ENCODE data around the gene ZBTB5.

The ZBTB5 gene

DNA sequence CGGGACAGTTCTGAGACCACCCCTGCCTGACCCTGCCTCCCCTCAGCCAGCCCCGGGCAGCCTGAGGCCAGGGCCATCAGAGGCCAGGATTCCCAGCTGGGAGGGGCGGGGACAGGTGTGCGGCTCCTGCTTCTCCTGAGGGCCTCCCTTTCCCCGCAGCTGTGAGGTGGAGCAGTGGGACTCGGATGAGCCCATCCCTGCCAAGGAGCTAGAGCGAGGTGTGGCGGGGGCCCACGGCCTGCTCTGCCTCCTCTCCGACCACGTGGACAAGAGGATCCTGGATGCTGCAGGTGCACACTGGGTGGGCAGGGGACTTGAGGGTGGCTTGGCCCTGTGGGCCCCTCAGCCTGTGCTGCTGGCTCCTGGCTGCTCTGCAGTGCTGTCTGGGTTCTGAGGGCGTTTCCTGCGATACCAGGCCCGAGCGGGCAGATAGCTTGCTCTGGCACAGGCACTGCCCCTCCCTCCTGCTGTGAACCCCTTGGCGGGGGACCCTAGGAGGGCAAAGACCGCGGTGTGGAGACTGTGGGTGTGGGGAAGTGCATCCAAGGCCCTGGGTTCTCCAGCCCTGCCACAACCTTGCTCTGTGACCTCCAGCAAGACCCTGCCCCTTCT, 40.5 kb downstream of the ZBTB5 start:
- DNase-seq (ENCODE audit: low read depth): no peak

DNA sequence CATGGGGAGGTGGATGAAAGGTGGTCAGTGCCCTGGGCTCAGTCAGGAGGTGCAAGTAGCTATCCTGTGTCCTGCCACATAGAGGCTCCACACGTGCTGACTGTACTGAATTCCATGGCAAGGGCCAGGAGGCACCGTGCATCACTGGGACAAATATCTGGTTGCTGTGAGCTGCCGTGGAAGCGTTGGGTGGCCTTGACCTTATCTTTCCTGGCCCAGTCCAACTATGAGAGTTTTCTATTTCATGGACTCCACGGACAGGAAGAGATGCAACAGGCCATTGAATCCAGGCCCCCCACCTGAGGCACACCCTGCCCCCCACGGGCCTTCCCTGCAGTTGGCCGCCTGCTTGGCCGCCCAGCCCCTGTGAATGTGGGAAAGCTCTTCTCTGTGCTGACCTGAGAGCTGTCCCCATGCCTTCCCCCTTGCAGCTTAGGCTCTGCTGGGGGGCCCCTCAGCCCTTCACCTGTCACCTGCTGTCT, 41.0 kb downstream of the ZBTB5 start:
- DNase-seq (ENCODE audit: low read depth): no peak

DNA sequence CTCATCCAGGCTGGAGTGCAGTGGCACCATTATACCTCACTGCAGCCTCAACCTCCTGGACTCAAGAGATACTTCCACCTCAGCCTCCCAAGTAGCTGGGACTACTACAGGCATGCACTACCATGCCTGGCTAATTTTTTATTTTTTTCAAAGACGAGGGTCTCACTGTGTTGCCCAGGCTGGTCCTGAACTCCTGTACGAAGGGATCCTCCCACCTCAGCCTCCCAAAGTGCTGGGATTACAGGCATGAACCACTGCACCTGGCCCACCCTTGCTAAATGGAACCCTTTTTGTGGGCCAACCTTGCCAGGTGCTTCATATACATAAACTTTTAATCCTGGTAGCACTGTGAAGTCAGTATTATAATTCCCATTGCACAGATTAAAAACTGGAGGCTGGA, 41.7 kb downstream of the ZBTB5 start:
- no peak for DNase-seq (ENCODE audit: low read depth)

DNA sequence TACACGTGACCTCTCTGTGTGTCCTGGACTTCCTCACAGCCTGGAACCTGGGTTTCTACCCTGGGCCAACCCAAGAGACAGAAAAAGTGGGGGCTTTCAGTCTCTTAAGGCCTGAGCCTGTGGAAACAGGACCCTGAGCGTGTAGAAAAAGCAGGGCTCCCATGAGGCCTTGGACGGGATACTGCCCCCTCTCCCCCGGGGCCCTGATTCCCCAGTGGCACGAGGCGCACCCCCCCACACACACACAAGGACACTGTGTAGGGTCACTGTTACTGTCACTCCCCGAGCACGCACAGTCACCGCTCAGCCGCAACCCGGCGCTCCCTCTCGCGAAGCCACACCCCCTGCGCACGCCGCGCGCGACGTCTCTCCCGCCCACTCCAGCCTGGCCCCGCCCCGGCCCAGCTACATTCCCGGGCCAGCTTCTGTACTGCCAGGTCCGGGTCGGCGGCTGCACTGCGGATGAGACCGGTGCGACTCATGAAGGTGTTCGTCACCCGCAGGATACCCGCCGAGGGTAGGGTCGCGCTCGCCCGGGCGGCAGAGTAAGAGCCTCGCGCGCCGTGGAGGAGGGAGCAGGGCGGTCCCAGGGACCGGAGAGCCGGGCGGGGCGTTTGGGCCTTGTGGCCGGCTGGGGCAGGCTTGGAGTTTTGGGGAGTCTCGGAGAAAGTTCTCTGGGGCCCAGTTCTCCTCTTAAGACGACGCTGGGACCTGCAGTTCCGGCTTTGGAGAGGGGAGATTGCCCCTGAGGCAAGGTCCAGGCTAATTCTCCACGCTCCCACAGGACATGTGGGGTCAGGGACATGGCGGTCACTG, 42.8 kb downstream of the ZBTB5 start, which contains the start of gene GRHPR:
Gene GRHPR (plus strand): TSS at position 408 of the 816 bp plus-strand sequence. CDS start 55 bp downstream, at position 463.
- peak; percentile 45 for DNase-seq (ENCODE audit: low read depth)

DNA sequence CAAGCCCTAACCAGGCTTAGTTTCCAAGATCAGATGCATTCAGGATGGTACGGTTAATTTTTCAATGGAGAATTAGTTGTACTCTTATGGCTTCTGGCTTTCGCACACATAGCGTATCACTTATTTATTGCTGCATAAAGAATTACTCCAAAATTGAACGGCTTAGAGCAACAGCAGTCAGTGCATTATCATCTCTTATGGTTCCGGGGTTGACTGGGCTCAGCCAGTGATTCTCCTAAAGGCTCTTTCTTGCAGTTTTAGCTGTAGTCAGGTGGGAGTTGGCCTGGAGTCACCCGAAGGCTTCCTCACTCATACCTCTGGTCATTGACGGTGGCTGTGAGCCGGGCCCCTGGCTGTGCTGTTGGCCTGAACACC, 43.3 kb downstream of the ZBTB5 start:
- DNase-seq (ENCODE audit: low read depth): no peak

DNA sequence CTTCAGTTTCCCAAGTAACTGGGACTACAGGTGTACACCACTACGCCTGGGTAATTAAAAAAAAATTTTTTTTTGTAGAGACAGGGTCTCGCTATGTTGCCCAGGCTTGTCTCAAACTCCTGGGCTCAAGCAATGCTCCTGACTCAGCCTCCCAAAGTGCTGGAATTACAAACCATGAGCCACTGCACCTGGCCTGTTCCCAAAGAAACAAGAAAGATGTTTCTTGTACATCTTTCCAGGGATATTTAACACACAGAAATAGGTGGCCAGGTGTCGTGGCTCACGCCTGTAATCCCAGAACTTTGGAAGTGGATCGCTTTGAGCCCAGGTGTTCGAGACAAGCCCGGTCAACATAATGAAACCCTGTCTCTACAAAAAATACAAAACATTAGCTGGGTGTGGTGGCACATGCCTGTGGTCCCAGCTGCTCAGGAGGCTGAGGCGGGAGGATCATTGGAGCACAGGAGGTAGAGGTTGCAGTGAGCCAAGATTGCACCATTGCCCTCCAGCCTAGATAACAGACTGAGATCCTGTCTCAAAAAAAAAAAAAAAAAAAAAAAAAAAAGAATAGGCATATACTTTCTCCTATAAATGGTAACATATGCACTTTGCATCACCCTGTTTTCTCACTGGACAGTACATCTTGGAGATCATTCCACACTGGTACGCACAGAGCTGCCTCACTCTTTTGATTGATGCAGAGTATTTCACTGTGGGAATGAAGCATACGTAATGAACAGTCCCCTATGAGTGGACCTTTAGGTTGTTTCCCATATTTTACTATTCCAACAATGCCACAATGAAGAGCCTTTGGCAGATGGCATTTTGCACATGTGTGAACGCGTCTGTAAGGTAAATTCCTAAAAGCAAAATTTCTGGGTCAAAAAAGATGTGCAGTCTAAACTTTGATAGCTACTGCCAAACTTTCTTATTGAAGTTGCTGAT, 44.7 kb downstream of the ZBTB5 start:
- peak; percentile 20 for DNase-seq (ENCODE audit: low read depth)

DNA sequence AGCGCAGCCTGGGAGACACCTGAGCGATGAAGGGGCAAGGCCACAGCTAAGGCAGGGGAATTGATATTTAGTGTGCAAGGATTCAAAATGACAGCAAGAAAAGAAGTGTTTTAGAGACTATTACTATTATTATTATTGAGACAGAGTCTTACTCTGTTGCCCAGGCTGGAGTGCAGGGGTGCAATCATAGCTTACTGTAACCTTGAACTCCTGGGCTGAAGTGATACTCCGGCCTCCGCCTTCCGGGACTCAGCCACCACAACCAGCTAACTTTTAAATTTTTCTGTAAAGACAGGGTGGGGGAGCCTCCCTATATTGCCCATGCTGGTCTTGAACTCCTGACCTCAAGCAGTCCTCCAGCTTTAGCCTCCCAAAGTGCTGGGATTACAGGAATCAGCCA, 46.0 kb downstream of the ZBTB5 start:
- no peak for DNase-seq (ENCODE audit: low read depth)

DNA sequence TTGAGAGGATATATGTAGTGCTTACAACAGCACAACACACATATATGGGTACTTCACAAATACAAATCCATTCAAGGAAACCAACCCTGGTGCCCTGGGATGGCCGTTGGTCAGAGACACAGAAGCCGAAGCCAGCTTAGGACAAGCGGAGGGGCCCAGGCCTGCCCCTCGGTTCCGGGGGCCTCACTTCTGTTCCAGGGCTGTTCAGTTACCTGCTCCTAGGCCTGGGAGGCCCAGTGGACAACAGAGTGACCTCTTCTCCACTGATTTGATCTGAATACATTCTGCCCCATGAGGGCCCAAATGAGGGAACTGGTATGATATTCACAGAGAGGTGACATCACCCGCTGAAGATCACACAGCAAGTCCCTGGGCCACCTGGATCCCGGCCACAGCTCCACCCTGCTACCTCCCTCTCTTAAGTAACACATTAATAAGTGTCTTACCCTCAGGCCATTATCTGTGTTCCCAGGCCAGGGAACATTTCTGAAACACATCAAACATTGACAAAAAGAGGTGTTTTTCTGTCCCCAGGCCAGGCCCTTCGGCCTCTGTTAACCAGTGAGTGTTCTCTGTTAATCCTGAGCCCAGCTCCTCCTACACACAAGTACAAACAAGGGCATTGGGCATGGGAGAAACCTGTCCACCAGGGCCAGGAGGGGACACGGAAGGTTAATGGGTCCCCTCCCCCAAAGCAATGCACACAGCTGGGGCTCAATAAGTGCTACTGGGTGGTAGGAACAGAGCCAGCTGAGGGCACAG, 47.2 kb downstream of the ZBTB5 start:
- no peak for DNase-seq (ENCODE audit: low read depth)

DNA sequence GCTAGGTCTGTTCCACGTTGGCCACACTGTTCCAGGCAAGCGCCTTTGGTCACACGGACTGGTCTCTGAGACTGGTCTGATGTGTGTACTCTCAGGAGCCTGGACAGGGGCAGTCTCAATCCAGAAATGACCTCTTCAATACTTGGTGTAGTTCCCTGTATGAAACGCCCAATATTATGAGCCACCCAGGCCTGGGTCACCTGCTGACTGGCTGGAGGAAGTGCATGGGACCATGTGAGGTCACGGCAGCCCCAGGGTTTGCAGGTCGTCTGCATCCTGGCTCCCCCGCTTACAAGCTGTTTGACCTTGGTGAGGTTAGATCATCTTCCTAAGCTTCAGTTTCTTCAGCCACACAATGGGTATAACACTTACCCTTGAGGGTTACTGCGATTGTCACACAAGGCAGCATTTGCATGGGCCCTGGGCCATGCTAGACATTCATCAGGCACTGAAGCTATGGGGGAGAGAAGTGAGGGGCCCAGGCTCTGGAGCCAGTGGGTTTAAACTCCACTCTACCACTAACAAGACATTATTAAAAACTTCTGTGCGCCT, 47.9 kb downstream of the ZBTB5 start:
- no peak for DNase-seq (ENCODE audit: low read depth)

DNA sequence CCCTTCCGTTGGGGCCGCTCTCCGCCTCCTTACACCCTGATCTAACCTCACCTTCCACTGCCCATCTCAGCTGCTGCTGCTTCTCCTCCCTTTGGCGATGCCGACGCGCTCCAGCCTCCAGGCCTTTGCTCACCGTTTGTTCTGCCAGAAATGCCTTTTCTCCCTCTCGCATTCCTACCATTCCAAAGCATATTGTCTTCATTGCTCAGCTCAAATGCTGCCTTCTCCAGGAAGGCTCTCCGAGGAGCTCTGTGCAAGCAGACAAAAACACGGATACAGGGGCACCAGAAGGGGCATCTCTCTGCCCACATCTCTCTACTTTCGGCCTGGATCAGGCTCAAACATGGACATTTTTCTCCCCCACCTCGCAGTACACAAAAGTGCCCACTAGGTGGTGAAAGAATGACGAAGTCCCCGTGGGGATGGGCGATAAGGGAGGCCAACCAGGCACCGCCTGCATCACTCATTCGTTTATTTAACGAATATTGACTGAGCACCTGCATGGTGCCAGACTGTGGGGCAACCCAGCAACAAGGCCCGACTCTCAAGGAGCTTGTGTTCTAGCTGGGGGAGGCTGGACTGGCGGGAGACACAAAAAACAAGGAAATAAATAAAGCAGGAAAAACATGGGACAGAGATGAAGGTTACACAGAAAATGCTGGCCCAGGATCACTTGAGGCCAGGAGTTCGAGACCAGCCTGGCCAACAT, 50.1 kb downstream of the ZBTB5 start:
- DNase-seq (ENCODE audit: low read depth): peak; percentile 77

DNA sequence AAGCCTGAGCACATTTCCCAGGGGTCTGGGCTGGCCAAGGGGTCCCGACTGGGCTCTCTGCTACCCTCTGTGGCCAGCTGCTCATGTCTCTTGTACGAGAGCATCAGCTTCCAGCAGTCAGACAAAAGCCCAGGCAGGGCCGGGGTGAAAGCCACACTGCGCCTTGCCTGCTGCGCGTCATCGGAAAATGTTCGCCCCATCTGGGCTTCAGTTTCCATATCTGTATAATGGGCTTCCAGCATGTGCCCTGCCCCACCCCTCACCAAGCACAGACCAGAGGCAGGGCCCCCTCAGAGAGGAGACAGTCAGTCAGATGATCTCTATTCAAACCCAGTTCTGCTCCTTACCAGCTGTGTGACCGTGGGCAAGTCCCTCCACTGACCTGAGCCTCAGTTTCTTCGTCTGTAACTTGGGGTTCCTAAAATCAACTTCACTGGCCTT, 50.7 kb downstream of the ZBTB5 start:
- DNase-seq (ENCODE audit: low read depth): no peak

DNA sequence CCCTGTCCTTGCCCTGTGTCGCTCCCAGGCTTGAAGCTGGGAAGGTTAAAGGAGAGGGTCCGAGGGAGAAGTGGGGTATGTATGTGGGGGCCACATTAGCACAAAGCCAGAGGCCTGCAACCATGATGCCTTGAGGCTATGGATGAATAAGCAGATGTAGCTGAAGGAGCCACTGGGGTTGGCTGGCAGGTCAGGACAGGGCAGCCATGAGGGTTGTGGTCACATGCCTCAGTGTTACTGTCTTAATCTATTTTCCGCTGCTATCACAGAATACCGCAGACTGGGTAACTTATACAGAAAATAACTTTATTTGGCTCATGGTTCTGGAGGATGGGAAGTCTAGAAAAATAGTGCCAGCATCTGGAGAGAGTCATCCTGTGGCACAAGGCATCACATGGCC, 51.9 kb downstream of the ZBTB5 start:
- DNase-seq (ENCODE audit: low read depth): peak; percentile 37

DNA sequence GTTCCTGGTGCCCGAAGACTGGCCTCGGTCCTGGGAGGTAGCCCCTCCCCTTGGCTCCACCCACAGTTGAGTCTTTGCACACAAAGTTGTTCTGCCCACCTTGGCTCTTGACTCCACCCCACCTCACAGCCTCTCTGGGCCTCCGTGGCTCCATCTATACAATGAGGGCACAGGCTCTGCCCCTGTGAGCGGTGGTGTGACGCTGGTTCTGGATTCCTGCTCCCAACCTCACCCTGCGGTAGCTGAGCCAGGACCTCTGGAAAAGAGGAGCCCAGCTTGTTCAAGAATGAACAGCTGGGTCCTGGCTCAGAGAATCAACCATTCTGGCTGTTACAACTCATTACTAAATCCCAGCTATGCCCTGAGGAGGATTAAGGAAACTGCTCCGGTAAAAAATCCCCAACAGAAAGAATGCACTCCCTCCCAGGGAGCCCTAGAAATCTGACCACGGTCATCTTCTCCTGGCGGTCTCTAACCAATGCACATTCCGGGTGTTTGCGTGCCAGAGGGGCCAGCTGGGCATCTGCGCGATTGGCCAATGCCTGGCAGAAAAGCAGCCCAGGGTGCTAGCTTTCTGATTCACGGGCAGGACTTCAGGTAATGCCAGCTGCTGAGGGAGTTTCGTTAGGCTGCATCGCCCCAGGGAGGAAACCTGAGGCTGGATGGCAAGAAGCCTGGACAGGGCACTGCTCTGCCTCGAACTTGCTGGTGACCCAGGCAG, 52.7 kb downstream of the ZBTB5 start:
- peak; percentile 79 for DNase-seq (ENCODE audit: low read depth)

DNA sequence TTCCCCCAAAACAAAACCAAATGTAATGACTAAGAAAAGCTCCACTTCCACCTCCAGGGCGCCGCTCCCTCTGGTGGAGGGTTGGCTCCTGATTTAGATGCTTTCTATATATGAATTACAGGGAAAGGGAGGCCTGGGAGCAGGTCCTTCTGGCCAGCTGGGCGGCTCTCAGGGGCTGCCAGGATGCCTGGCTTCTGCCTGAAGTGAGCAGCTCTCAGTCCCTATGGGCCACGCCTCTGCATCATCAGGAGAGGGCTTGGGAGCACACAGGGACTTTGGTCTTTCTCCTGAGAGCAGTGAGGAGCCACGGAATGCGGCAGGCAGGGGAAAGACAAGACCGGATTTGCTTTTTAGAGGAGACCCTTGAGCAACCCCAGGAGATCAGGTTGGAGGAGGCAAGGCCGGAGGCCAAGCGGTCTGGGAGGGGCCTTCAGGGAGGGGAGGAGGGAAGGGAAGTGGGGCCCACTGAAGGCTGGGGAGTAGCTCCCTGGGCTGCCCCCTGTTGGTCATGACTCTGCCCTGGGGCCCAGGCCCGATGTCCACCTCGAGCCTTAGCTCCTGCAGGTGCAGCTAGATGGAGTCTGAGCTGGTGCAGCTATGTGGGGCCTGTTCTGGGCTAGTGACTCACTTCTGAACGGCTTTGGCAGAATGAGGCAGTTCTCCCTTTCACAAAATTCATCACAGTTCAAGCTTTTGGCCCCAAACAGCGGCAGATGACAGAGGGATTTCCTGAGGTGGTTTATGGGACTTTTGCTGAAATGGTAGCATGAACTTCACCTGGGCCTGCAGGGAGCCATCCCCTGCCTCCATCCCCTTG, 54.1 kb downstream of the ZBTB5 start:
- no peak for DNase-seq (ENCODE audit: low read depth)

DNA sequence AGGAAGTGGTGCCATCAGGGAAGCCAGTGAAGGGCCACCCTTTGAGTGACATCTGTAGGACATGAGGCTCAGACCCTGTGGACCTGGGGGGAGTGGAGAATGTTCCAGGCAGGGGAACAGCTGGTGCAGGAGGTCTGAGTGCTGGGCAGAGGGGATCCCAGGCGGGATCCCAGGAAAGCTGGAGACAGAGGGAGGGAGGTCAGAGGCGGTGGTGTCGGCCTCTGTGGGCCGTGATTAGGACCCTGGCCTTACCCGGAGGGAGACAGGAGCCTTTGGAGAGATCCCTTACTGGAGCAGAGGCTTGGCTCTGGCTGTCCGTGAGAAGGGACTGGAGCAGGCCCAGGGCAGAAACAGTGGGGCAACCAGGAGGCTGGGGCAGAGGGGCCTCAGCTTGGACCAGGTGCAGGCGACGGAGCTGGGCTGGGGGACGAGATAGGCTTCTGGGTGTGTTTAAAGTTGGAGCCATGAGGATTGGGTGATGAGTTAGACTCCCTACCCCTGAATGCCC, 54.8 kb downstream of the ZBTB5 start:
- no peak for DNase-seq (ENCODE audit: low read depth)

DNA sequence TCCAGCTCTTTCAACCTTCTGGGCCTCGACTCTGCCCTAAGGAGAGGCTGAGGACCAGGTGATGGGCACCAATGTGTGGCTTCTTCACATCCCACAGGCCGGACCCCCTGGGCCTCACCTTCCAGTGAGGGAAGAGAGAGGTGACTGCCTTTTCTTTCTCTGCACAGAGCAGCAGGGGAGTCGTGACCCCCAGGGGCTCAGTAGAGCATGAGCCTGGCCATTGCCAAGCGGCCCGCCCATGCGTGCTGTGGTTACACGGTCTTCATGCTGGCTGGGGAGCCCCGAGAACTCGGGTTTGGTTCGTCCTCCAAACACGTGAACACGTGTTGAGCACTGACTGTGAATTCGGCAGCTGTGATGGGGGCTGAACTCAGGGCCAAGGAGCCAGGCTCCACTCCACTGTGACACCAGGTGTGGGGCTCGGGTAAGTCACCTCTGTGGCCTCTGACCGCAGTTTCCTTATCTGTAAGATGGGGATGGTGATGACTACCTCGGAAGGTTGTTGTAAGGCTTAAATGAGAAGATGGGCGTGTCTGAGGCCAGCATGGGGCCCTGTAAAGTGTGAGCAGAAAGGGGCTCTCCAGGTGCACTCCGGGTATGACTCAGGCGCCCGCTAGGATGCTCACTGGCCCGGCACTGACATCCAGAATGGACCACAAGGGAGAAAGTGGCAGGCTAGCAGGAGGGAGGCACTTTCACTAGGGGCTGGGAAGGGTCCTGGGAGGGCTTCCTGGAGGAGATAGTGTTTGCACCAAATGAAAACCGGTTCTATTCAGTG, 56.1 kb downstream of the ZBTB5 start:
- DNase-seq (ENCODE audit: low read depth): no peak

DNA sequence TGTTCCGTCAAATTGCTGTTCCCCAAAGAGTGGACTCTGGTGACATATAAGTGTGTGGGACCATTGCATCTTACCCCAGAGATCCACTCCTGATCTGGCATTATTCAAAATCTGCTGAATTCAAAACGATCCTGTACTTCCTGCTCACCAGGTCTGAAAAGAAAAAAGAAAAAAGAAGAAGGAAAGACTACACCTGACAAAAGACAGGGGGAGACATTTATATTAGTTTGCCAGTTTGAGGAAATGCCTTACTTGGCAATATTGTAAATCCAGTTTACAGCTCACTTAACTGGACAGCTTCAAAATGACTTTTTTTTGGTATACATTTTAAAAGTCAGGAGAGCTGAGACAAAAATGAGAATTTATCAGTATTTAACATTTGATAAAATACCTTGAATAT, 57.8 kb downstream of the ZBTB5 start:
- peak; percentile 7 for DNase-seq (ENCODE audit: low read depth)
